B cell (primary cell): ENCODE measurements around the gene PACRG. TPM values are rescaled to one million over a fixed set of nuclear protein-coding genes. Genes with fewer than 3 reads are reported as not detected.

ENCODE experiments used
- ATAC-seq: fragments of 200-7000 bp; cut with Tn5 transposase; one replicate; pipeline ENCODE4 v1.10.0; 2021; ENCODE audit warnings: low read depth, mild to moderate bottlenecking, moderate number of reproducible peaks, moderate library complexity
- CTCF ChIA-PET: fragments of 350-600 bp; sonication (Branson Sonifier 250); formaldehyde crosslinking; loops from one replicate; lab custom pipeline; 2021; ENCODE audit warnings: antibody characterized with exemption, inconsistent platforms; lab: Charles Lee
- POLR2A ChIA-PET: fragments of 350-600 bp; sonication (Branson Sonifier 250); formaldehyde crosslinking; loops from one replicate; lab custom pipeline; 2021; ENCODE audit warnings: antibody characterized with exemption; lab: Charles Lee
- DNase-seq: peaks from one replicate; pipeline ENCODE4 v3.0.0; 2013
- H2AFZ ChIP-seq: 2 replicates; pipeline ENCODE4 v1.6.1; 2012; ENCODE audit warnings: mild to moderate bottlenecking, low read depth, low read length; ENCODE audit not compliant: insufficient read depth, poor library complexity, severe bottlenecking
- H3K27ac ChIP-seq, 2 donors: 1 replicate in 1 of 2; 2 replicates in 1 of 2; pipeline ENCODE4 v1.5.1; 2012 to 2013; ENCODE audit warnings: low read length in 2 of 2, mild to moderate bottlenecking in 2 of 2, moderate library complexity in 1 of 2
- H3K27me3 ChIP-seq, 4 experiments: fragments of 200-600 bp in 1 of 4; sonication (generic) in 1 of 4; replicated peaks in 1 of 4; 1 replicate in 2 of 4; 2 replicates in 2 of 4; pipeline versions ENCODE4 v1.6.1 to v1.7.0; 2013 to 2016; ENCODE audit warnings: low read length in 3 of 4, mild to moderate bottlenecking in 2 of 4, mixed read lengths in 1 of 4, moderate library complexity in 1 of 4; ENCODE audit not compliant: insufficient read depth in 4 of 4, control insufficient read depth in 3 of 4; ENCODE audit errors: control extremely low read depth in 1 of 4
- H3K36me3 ChIP-seq, 2 experiments: replicated peaks in 1 of 2; 1 replicate in 1 of 2; 2 replicates in 1 of 2; pipeline versions ENCODE4 v1.6.1 to v1.7.1; 2013; ENCODE audit warnings: low read length in 1 of 2; ENCODE audit not compliant: insufficient read depth in 2 of 2, control insufficient read depth in 1 of 2; ENCODE audit errors: control extremely low read depth in 1 of 2, extremely low read depth in 1 of 2
- H3K4me1 ChIP-seq, 2 donors: fragments of 200-600 bp in 1 of 2; sonication (generic) in 1 of 2; 1 replicate in 1 of 2; 2 replicates in 1 of 2; pipeline versions ENCODE4 v1.5.1 to v1.6.1; 2013 to 2017; ENCODE audit warnings: low read length in 2 of 2; ENCODE audit not compliant: control insufficient read depth in 2 of 2, insufficient read depth in 2 of 2
- H3K4me2 ChIP-seq: replicated peaks from 2 replicates; pipeline ENCODE3; 2012; ENCODE audit warnings: mild to moderate bottlenecking, low read depth, low read length; ENCODE audit not compliant: poor library complexity, severe bottlenecking
- H3K4me3 ChIP-seq, 5 experiments: fragments of 200-600 bp in 1 of 5; sonication (generic) in 1 of 5; 1 replicate in 3 of 5; 2 replicates in 2 of 5; pipeline versions ENCODE4 v1.5.1 to v1.7.0; 2011 to 2016; ENCODE audit warnings: low read length in 4 of 5, mild to moderate bottlenecking in 4 of 5, low read depth in 2 of 5, control low read depth in 1 of 5, moderate library complexity in 1 of 5; ENCODE audit not compliant: insufficient read depth in 1 of 5; ENCODE audit errors: control extremely low read depth in 1 of 5, extremely low read depth in 1 of 5
- H3K79me2 ChIP-seq: fragments of 200-600 bp; sonication (generic); one replicate; pipeline ENCODE4 v1.6.0; 2016; ENCODE audit warnings: low read length; ENCODE audit not compliant: control insufficient read depth, insufficient read depth
- H3K9ac ChIP-seq: fragments of 200-600 bp; sonication (generic); 2 replicates; pipeline ENCODE4 v1.6.1; 2017; ENCODE audit warnings: mild to moderate bottlenecking, low read length, moderate library complexity
- H3K9me3 ChIP-seq, 3 donors: one replicate each; pipeline versions ENCODE4 v1.6.1 to v1.7.1; 2013; ENCODE audit warnings: low read length in 2 of 3; ENCODE audit not compliant: control insufficient read depth in 2 of 3, insufficient read depth in 1 of 3; ENCODE audit errors: control extremely low read depth in 1 of 3
- H4K20me1 ChIP-seq: 2 replicates; pipeline ENCODE4 v1.6.0; 2012; ENCODE audit warnings: mild to moderate bottlenecking, low read length; ENCODE audit not compliant: insufficient read depth, control insufficient read depth, poor library complexity, severe bottlenecking
- H3K27ac Mint-ChIP-seq: one replicate; pipeline ENCODE4 v1.8.0; 2021; ENCODE audit warnings: mixed read lengths
- H3K27me3 Mint-ChIP-seq: one replicate; pipeline ENCODE4 v1.8.0; 2021; ENCODE audit warnings: mixed read lengths
- H3K4me1 Mint-ChIP-seq: one replicate; pipeline ENCODE4 v1.8.0; 2021; ENCODE audit warnings: mixed read lengths
- H3K4me3 Mint-ChIP-seq: one replicate; pipeline ENCODE4 v1.8.0; 2021; ENCODE audit warnings: mixed read lengths
- H3K9me3 Mint-ChIP-seq: one replicate; pipeline ENCODE4 v1.8.0; 2022; ENCODE audit warnings: mixed read lengths; ENCODE audit not compliant: insufficient read depth
- CTCF ChIP-seq: fragments of 200-600 bp; IDR thresholded peaks from one replicate; pipeline ENCODE4 v1.8.0; 2022; ENCODE audit warnings: antibody characterized with exemption, mild to moderate bottlenecking
- EZH2 ChIP-seq: IDR thresholded peaks from 2 replicates; pipeline ENCODE4 v1.6.1; 2012; ENCODE audit warnings: borderline replicate concordance, low read depth, mild to moderate bottlenecking, moderate library complexity, low read length; ENCODE audit not compliant: insufficient read depth, poor library complexity, severe bottlenecking
- WGBS: methylation state at CpG from one replicate; pipeline ENCODE4 v1.1.5; 2013; ENCODE audit warnings: missing lambda C conversion rate; ENCODE audit not compliant: insufficient coverage; 5-methylcytosine and 5-hydroxymethylcytosine counted together
- intact Hi-C: fragments of 100-400 bp; cut with micrococcal nuclease; formaldehyde crosslinking; loops from one replicate; pipeline ENCODE4 v1.10.0; 2022
- polyA plus RNA-seq: library from polyadenylated mRNA; depleted of rRNA; stranded (reverse); fragments of >200 nt; gene quantifications from 2 replicates; pipeline ENCODE4 v1.2.3, GENCODE V29; 2012
- total RNA-seq, 2 donors: library from RNA; stranded (reverse); fragments of 120-200 nt in 1 of 2; gene quantifications; 1 replicate in 1 of 2; 2 replicates in 1 of 2; pipeline versions ENCODE4 v1.2.3 to v1.2.4, GENCODE V29; 2013 to 2022

PACRG gene
- total and polyA plus RNA-seq, 2 donors (not counting 1 experiment from before 2014, with no cell fraction given), result not detected

- no peaks in the 10 kb centered on the region for H4K20me1 ChIP-seq
- no peak overlapping the region for H3K27ac ChIP-seq
- H3K4me2 ChIP-seq, result no peak overlapping the region
- POLR2A ChIA-PET, result no interaction called here
- H3K4me3 ChIP-seq, result no peak overlapping the region
- no peaks in the 10 kb centered on the region for H3K36me3 ChIP-seq
- no peaks in the 10 kb centered on the region for H3K9me3 ChIP-seq
- 96% methylated on average over 4 of the region's 4 CpGs for WGBS
- DNase-seq (no peak), ATAC-seq (no peak)
- no peaks in the 10 kb centered on the region for H3K27me3 ChIP-seq
- H3K4me1 ChIP-seq, result peaks cover 3 to 6% of the 10 kb centered on the region in 2 donors
- no peaks in the 10 kb centered on the region for H3K79me2 ChIP-seq
- Mint-ChIP-seq H3K4me3 (no peak overlapping the region), H3K27ac (no peak overlapping the region), H3K27me3 (no peaks in the 10 kb centered on the region), H3K9me3 (no peaks in the 10 kb centered on the region), H3K4me1 (peaks cover 5% of the 10 kb centered on the region)
- H3K9ac ChIP-seq, result no peak overlapping the region
- intact Hi-C loops, result no loop called here
- no peak for TF ChIP-seq EZH2
- TF ChIP-seq CTCF, result no peak
- CTCF ChIA-PET, result no interaction called here
- H2AFZ ChIP-seq, result no peak overlapping the region
These were observed 23.8 kb upstream of the PACRG start for GRCh38 chr6:162704001-162704400.

GRCh38 chr6:162705736-162706135 is 22.0 kb upstream of the PACRG start:
- H3K4me3 ChIP-seq, result no peak overlapping the region
- H4K20me1 ChIP-seq, result no peaks in the 10 kb centered on the region
- DNase-seq (no peak), ATAC-seq (no peak)
- no peak overlapping the region for H3K4me3 Mint-ChIP-seq
- intact Hi-C loops, result no loop called here
- no peak overlapping the region for H2AFZ ChIP-seq
- H3K9me3 ChIP-seq, result no peaks in the 10 kb centered on the region
- H3K36me3 ChIP-seq, result no peaks in the 10 kb centered on the region
- no peak overlapping the region for H3K9ac ChIP-seq
- no peak for TF ChIP-seq CTCF
- TF ChIP-seq EZH2, result no peak
- H3K27ac Mint-ChIP-seq, result no peak overlapping the region
- CTCF ChIA-PET, result no interaction called here
- POLR2A ChIA-PET, result no interaction called here
- WGBS, result no CpG with 5 or more reads among the region's 4 CpGs
- H3K27ac ChIP-seq, result no peak overlapping the region
- H3K27me3 Mint-ChIP-seq, result no peaks in the 10 kb centered on the region
- H3K4me2 ChIP-seq, result no peak overlapping the region
- H3K79me2 ChIP-seq, result no peaks in the 10 kb centered on the region
- H3K4me1 Mint-ChIP-seq, result peaks cover 5% of the 10 kb centered on the region
- no peaks in the 10 kb centered on the region for H3K27me3 ChIP-seq
- peaks cover 3 to 6% of the 10 kb centered on the region in 2 donors for H3K4me1 ChIP-seq
- no peaks in the 10 kb centered on the region for H3K9me3 Mint-ChIP-seq
